Activated T-cell treated with anti-CD3 and anti-CD28 coated beads, Interleukin-2, amount 50 U/mL, for 48 hours (primary cell): Measurements from ENCODE around the gene MOXD1.
"Not testable (repeated sequence)": the region's sequence is repeated elsewhere in the genome, so short reads cannot be mapped to it uniquely, and the experiment has no call there.

Experiments used
- DNase-seq, 2 experiments: peaks; one replicate each; pipeline ENCODE4 v3.0.0-alpha.2; 2020

Gene MOXD1

DNA sequence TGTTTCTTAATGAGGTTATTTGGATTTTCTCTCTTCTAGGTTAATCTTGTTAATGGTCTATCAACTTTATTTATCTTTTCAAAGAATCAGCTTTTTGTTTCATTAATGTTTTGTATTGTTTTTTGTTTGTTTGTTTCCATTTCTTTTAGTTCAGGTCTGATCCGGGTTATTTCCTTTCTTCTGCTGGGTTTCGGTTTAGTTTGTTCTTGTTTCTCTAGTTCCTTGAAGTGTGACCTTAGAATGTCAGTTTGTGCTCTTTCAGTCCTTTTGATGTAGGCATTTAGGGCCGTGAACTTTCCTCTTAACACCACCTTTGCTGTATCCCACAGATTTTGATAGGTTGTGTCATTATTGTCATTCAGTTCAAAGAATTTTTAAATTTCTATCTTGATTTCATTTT, 49.3 kb downstream of the MOXD1 start:
- not testable (repeated sequence) for DNase-seq

DNA sequence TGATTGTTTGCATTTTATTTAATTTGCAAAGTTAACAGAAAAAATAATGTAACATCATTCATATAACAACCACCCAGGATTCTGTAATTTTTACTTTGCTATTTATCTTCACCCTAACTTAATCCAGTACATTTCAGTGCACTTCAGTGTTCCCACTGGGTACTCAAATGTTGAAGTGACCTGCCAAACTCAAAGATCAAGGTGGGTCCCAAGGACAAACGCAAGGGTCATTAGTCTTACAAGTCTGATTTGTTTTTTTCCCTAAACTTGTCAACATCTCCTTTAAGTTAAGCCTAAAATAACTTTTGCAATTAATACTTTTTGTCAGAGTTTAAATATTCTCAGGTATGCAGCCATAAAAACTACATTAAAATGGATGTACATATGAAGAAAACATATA, 53.0 kb downstream of the MOXD1 start:
- no peak for DNase-seq

DNA sequence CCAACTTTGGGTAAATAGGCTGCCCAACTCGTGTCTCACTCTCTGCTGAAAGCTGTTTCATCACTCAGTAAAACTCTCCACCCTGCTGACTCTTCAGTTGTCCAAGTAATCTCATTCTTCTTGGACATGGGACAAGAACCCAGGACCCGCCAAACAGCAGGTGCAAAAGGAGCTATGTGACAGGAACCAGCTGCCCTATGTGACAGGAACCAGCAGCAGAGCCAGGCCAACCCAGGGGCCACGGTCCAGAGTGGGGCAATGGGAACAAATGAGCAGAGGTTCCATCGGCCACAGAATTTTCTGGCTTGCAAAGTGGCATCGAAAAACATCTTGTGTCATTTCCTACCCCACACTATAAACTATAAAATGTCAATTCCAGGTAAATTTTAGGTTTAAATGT, 56.5 kb downstream of the MOXD1 start:
- no peak for DNase-seq

DNA sequence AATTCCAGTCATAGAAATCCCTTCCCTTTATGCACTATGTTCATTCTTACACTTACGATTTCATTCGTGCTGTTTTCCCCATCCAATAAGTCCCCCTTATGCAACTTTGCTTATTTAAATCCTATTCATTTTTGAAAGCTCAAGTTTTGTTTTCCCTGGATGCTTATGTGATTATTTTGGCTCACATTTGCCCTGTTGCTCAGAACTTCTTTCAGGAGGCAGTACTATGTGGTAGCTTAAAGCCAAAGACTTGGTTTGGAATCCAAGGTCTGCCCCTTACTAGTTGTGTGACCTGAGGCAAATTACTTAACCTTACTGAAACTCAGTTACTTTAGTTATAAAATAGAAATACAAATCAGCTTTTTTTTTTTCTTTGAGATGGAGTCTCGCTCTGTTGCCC, 59.6 kb downstream of the MOXD1 start:
- DNase-seq = no peak

DNA sequence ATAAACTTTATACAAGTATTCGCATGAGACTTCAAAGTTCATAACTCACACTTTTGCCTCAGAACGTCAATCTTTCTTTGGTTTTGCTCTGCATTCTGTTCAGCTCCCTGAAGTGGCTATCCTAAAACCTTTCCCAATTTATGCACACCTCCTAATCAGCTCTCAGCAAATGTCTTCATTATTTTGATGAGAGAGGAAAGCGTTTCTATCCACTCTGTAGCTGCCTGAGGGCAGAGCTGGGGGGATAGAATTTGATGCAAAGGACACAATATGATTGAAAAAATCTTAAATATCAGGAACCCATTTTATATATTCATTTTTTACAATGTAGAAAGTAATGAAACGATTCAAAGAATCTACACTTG, 66.8 kb downstream of the MOXD1 start:
- no peak for DNase-seq

DNA sequence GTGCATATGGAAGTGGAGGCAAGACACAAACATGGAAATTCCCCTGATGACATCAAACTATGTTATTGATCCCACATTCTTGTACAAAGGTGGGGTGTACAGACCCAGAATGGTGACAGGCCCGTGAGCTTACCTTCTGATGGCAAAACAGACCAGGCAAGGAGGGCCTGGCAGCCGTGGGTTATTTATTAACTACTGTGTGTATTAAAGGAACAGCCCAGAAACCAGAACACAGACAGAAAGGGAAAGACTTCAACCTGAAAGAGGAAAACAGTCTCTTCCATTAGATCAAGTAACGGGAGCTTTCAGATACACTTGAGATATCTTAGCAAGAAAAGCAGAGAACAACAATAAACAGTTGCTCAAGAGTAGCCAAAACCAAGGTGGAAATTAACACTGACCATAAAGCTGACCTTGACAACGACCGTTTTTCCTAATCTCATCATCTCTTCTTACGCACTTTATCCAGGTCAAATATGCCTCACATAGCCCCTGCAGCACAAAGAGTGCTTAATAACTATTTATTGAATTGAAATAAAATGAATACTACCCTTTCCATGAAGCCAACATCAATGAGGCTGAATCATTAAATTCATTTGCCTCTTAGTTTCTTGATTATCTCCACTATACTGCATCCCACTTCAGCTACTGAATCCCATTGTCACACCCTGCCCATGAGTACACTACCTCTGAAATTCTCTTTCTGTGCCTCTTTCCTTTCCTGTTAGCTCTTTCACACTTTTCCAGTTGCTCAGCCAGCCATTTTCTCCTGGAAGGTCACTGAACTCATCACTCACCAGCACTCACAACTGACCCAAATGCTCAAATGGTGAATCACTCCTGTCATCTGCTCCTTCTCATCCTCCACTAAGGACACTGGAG, 67.4 kb downstream of the MOXD1 start:
- no peak for DNase-seq

DNA sequence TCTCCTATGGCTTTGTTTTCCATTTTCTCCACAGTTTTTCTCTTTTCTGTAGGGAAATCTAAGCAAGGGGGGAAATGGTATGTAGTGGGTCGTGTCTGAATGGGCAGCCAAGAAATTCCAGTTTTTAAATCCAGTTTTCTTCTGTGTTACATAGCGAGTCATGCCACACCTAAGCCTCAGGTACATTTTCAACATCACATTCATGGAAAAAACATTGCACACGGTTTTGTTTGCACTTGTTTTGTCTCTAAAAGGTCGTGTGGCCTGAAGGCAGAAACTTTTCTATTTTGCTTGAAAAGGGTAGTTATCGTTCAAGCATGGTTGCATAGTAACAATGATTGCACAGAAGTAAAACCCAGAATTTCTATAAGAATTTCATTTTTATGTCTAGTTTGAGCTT, 70.5 kb downstream of the MOXD1 start:
- no peak for DNase-seq

DNA sequence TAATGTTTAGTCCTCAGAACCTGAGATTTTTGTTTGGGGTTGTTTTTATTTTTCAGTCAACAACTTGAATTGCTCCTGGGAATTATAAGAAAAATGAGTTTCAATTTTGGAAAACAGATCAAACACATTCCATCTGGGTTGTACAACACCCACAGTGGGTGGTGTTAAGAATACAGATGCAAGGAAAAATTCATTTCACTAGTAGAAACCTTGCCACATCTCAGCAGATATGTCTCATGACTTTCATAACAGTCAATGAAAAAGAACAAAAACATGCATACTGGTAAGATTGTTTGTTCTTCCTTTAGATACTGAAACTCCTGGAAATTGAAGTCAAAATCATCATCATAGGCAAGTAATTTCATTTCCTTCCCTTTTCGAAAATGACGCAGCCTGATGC, 78.9 kb downstream of the MOXD1 start:
- no peak for DNase-seq

DNA sequence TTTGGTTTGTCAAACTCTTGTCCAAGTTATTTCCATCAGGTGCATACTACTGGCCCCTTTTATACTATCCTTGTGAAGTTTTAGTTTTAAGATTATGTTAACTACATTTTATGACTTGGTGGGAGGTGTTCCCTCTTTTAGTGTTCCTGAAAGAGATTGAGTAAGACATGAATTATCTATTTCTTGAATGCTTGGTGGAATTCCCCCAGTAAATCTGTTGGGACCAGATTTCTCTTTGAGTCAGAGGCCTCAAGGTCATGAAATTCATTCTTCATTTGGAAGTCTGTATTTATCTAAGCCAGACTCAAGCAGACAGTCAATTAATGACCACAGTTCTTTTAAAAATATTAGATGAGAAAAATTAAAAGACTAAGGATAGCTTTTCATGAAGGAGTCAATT, 81.3 kb downstream of the MOXD1 start:
- DNase-seq = no peak

DNA sequence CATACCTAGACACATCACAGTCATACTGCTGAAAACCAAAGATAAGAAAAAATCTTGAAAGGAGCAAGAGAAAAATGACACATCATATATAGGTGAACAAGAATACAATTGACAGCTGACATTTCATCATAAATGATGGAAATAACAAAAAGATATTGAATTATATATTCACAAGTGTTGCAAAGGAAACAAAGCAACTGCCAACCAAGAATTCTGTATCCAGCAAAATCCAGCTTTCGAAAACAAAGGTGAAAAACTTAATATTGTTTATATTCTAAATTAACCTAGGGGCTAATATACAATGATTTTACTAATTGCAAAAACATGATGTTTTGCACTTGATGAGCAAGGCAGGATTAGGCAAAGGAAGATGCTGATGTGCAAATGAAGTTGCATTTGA, 84.3 kb downstream of the MOXD1 start:
- DNase-seq = no peak

DNA sequence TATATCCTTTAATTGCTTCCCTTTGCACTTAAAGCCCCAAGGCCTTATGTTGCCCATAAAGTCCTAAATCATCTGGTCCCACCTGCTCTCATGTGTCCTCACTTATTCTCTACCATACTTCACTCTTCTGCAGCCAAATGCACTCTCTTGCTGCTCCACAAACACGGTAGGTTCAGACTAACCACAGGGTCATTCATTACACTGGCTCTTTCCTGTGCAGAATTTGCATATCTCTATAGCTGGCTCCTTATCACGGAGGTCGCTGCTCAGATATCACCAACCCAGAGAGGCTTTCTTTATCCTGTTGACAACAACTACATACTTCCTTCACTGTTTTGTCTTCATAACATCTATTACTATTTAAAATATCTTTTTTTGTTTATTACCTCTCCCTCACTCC, 86.8 kb downstream of the MOXD1 start:
- no peak for DNase-seq

DNA sequence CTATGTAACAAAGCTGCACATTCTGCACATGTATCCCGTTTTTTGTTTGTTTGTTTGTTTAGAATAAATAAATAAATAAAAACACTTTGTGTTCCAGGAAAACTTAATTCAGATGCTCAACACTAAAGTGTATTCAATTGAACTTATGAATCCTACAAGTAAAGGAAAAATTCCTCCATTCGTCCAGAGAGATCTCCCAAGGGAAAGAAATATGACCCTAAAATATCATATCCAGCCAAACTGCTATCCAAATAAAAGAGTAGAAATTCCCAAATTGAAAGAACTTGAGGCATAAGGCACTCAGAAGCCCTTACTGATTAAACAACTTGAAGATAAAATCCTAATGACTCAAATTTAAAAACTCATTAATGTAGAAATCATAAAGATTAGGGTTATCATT, 90.4 kb downstream of the MOXD1 start:
- DNase-seq = no peak

DNA sequence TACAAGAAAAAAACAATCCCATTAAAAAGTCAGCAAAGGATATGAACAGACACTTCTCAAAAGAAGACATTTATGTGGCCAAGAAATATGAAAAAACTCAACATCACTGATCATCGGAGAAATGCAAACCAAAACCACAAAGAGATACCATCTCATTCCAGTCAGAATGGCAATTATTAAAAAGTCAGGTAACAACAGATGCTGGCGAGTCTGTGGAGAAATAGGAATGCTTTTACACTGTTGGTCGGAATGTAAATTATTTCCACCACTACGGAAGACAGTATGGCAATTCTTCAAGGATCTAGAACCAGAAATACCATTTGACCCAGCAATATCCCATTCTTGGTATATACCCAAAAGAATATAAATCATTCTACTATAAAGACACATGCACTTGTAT, 91.1 kb downstream of the MOXD1 start:
- DNase-seq = not testable (repeated sequence)

DNA sequence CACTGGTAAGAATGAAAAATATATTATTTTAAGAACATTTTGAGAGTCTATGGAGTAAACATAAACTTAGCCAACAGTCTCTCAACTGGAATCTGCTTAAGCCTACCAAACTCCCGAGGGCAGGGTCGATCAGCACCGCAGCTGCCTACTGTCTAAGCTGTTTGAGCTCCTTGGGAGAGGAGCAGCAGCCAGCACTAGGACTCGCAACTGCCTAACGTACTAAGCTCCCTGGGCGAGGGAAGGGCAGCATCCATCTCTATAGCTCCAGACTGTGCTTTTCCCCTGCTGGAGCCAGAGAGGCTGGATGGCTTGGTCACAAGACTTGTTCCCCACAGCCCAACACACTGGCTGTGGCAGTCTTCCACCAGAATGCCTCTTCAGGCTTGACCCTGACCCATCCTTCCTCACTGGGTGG, 96.4 kb downstream of the MOXD1 start:
- no peak for DNase-seq

DNA sequence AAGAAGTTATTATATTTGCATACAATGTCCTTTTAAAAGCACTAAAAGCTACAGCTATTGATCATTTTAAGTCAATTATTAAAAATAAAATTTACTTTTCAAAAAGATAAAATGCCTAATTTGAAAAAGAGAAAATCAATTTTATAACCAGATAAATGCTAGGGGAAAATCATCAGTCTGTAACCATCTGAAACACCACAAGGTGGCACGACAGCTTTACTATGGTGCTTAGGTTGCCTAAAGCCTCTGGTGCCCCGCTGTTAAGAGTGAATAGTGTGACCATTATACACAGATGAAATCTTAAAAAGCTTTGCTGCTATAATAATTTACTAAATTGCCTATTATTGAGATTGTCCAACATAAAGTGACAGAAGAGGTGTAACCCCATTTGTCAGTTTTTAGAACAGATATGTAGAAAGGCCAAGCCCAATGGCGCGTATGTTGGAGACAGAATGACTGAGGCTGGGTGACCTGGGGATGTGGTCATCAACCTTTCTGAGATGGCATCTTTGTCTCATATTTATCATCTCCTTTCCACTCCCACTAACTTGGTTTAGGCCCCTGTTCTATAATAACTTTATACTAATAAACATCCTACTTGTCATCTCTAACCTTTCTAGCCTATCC, 100.8 kb downstream of the MOXD1 start:
- DNase-seq = peak in 1 of 2 experiments; percentile 26

DNA sequence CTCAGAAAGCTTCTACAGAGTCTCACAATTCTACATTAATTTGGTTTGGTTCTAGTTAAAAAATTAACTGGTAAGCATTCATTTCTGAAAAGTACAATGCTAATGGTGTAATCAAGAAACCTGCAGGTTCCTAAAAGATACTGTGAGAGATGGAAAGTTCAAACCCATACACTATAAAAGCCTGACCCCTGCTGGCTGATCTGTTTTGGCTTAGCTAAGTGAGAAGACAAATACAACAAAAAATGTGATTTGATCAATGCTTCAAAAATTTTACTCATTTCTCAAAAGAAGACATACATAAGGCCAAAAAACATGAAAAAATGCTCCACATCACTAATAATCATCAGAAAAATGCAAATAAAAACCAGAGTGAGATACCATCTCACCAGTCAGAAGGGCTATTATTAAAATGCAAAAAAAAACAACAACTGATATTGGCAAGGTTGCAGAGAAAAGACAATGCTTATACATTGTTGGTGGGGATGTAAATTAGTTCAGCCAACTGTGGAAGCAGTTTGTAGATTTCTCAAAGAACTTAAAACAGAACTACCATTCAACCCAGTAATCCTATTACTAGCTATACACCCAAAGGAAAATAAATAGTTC, 102.8 kb downstream of the MOXD1 start:
- DNase-seq = peak; percentile 30

DNA sequence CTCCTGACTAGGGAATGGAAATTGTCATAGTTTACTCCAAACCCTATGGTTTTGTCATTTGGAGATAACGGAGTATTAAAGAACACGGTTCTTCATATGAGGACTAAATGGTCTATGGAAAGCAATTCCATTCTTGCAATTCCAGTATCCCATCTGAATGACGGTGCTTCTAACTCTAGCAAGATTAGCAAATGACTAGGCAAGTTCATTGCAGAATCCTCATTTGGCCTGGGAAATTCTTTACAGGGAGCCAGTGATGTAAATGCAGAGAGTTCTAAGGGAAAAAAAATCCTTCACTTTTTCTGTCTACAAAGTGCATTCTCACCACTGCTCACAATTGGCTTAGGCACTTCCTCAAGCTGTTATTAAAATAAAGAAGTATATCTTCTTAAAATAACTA, 111.5 kb downstream of the MOXD1 start:
- no peak for DNase-seq

DNA sequence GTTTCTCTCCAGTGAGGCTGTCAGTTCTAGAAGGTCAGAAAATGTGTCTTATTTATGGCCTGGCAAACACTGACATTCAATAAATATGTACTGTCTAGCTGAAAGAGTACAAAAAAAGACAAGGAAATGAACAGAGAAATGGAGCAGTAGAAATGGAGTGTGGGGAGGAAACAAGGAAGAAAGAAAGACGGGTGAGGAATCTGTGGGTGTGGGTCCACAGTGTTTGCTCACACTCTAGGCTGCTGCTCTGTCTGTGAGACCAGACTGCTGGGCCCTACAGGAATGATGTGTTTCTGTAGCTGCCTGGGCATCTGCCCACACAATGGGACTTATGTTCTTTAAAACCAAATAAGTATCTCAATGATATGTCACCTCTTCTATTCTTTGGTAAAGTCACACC, 114.2 kb downstream of the MOXD1 start:
- DNase-seq = no peak

DNA sequence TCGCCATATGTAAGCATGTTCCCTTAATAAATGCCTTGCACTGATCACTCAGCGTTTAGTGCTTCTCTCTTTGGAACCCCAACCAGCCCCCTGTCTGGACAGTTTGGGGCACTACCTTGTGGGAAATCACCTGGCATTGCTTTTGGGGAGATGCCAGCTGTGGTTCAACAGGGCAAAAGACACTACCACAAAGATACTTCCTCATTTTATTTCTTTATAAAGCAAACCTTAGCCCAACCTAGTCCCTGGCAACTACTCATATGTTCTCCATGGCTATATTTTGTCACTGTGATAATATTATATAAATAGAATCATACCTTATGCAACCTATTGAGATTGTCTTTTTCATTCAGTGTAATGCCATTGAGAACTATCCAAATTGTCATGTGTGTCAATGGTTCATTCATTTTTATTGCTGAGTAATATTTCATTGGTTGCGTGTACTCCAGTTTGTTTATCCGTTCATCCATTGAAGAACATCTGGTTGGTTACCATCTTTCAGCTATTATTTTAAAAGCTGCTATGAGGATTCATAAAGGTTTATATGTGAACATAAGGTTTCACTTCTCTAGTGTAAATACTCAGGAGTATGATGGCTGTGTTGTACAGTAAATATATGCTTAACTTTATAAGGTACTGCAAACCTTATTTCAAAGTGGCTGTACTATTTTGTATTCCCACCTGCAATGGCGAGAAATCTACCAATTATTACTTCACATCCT, 114.8 kb downstream of the MOXD1 start:
- DNase-seq = no peak

DNA sequence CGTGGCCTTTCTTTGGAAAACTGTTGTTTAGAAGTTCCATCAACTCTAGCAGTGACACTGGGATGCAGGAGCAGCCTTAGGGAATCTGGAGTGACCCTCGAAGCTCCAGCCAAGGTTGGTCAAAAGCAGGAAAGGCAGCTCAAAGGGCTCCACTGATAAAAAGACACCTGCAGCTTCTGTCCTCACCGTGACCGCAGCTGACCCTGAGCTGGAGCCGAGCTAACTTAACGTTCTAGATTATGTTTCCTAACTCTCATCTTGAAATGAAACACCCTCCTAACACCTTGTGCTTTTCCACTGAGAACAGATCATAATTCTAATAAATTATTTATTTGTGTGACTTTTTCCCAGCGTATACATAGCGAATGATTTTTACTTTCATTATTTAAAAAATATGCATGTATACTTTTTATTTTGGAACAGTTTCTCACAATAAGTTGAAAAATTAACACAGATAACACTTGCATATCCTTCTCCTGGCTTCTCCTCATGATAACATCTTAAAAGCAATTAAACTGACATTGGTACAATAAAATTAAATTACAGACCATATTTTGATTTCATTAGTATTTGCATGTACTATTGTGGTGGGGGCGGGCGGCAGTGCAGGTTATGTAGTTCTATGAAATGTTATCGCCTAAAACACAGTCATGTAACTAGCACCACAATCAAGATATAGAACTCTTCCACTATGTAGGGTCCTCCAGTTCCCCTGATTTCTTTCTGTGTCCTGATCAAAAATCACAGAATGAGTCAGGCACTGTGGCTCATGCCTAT, 116.1 kb downstream of the MOXD1 start:
- DNase-seq = no peak

DNA sequence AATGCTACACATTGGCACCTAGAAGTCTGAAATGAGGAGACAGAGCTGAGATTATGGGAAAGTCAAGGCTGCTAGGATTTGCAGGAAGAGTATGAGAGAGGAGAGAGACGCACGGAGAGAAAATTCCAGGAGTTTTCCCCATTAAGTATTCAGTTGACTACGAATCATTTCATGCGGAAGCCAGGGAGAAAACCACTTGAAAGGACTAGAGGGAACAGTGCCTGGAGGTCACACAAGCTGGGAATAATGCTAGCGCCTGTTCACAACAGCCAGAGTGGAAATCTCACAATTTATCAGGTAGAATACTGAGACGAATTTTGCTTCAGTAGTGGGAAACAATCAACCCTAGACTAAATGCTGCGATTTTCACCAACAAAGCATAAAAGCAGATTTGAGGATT, 118.6 kb downstream of the MOXD1 start:
- no peak for DNase-seq

DNA sequence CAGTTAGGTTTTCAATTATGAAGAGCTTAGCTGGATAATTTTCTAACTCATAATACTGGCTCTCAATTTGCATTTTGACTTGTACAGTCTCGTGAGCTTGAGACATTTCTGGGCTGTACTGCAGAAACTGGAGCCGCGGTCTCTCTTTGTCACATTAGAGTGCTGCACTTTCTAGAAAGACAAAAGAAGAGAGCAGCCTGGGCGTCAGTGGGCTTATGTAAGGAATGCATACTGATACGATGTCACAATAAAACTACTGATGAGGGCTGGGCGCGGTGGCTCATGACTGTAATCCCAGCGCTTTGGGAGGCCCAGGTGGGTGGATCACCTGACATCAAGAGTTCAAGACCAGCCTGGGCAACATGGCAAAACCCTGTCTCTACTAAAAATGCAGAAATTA, 120.8 kb downstream of the MOXD1 start:
- DNase-seq = no peak
